ENCODE measurements around the gene ADGRA1.
"Not testable (repeated sequence)": the region's sequence is repeated elsewhere in the genome, so short reads cannot be mapped to it uniquely, and the experiment has no call there.

ADGRA1 gene

DNA sequence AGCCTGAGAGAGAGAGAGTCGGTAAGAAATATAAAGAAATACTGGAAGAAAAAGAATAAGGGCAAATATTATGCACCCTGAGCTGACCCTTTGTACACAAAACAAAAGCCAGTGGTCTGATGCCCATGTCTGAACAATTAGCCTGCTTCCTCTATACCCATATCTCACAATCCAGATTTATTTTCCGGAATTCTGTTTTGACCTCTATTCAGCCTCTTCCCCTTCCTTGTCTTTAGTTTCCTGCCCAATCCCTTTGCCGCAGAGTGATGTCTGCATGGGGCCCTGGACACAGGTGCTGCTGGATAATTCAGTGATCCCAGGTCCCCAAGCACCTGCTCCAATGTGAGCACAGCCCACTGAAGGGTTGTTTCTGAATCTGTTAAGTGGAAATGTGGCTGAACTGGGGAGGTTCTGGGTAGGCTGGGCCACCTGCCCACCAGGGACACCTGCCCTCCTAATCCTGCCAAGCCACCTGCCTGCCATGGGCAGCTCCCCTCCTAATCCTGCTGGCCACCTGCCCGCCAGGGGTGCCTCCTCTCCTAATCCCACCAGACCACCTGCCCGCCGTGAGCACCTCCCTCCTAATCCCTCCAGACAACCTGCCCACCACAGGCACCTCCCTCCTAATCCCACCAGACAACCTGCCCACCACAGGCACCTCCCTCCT is 23.0 kb downstream of the ADGRA1 start:
- no peak overlapping the region for H2AK5ac ChIP-seq (ENCODE audit: low read length)
- no peak overlapping the region for H3K4me2 ChIP-seq (ENCODE audit: low read length)
- no peak overlapping the region for H2BK5ac ChIP-seq (ENCODE audit: low read depth, low read length, poor library complexity)
- no peak overlapping the region for H2AFZ ChIP-seq (ENCODE audit: insufficient read depth, low read length, poor library complexity)
- peaks cover 41% of the 10 kb centered on the region for H3K9me3 ChIP-seq (ENCODE audit: insufficient read depth, low read depth, low read length)
- peaks cover 4% of the 10 kb centered on the region for H3K27me3 ChIP-seq (ENCODE audit: insufficient read depth, low read length)
- no peak overlapping the region for H3K27ac ChIP-seq (ENCODE audit: low read depth, low read length)
- no peak overlapping the region for H4K12ac ChIP-seq (ENCODE audit: low read depth, low read length)
- no peak overlapping the region for H3K18ac ChIP-seq (ENCODE audit: low read length)
- DNase-seq: no peak
- H3K36me3 ChIP-seq (ENCODE audit: control insufficient read depth in 1 of 2, insufficient read depth in 2 of 2, low read length in 2 of 2): no peaks in the 10 kb centered on the region
- H3K4ac ChIP-seq (ENCODE audit: low read depth, low read length): no peak overlapping the region
- H2BK120ac ChIP-seq (ENCODE audit: insufficient read depth, low read length, poor library complexity): no peak overlapping the region
- H3K79me2 ChIP-seq (ENCODE audit: control insufficient read depth, insufficient read depth, low read length, poor library complexity): no peaks in the 10 kb centered on the region
- H3K14ac ChIP-seq (ENCODE audit: low read length): no peak overlapping the region
- H3K4me1 ChIP-seq (ENCODE audit: control insufficient read depth in 1 of 2, insufficient read depth in 2 of 2, low read length in 2 of 2): no peaks in the 10 kb centered on the region
- no peak overlapping the region for H4K91ac ChIP-seq (ENCODE audit: low read depth, low read length)
- H3K9ac ChIP-seq (ENCODE audit: low read length): no peak overlapping the region
- no peak overlapping the region for H4K8ac ChIP-seq (ENCODE audit: low read depth, low read length)
- no CpG with 5 or more reads among the region's 6 CpGs for WGBS (ENCODE audit: extremely low coverage, insufficient coverage, insufficient read length)
- no peak overlapping the region for H2BK12ac ChIP-seq (ENCODE audit: low read length)
- no peak overlapping the region for H3K23ac ChIP-seq (ENCODE audit: low read length)
- no peak overlapping the region for H3K4me3 ChIP-seq (ENCODE audit: low read depth, low read length)
- H3K79me1 ChIP-seq (ENCODE audit: low read length): no peaks in the 10 kb centered on the region

DNA sequence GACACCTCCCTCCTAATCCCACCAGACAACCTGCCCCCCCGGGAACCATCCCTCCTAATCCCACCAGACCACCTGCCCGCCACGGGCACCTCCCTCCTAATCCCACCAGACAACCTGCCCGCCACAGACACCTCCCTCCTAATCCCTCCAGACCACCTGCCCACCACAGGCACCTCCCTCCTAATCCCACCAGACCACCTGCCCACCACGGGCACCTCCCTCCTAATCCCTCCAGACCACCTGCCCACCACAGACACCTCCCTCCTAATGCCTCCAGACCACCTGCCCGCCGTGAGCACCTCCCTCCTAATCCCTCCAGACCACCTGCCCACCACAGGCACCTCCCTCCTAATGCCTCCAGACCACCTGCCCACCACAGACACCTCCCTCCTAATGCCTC is 23.9 kb downstream of the ADGRA1 start:
- H3K14ac ChIP-seq (ENCODE audit: low read length); H3K18ac ChIP-seq (ENCODE audit: low read length); H3K23ac ChIP-seq (ENCODE audit: low read length); H2AFZ ChIP-seq (ENCODE audit: insufficient read depth, low read length, poor library complexity); H3K79me1 ChIP-seq (ENCODE audit: low read length); H3K27ac ChIP-seq (ENCODE audit: low read depth, low read length); H3K36me3 ChIP-seq (ENCODE audit: control insufficient read depth in 1 of 2, insufficient read depth in 2 of 2, low read length in 2 of 2); H3K79me2 ChIP-seq (ENCODE audit: control insufficient read depth, insufficient read depth, low read length, poor library complexity); H3K4ac ChIP-seq (ENCODE audit: low read depth, low read length); H2BK12ac ChIP-seq (ENCODE audit: low read length); DNase-seq; H3K4me3 ChIP-seq (ENCODE audit: low read depth, low read length); H2BK5ac ChIP-seq (ENCODE audit: low read depth, low read length, poor library complexity); H3K4me2 ChIP-seq (ENCODE audit: low read length); H4K8ac ChIP-seq (ENCODE audit: low read depth, low read length); H3K4me1 ChIP-seq (ENCODE audit: control insufficient read depth in 1 of 2, insufficient read depth in 2 of 2, low read length in 2 of 2); H2AK5ac ChIP-seq (ENCODE audit: low read length); H4K91ac ChIP-seq (ENCODE audit: low read depth, low read length); H2BK120ac ChIP-seq (ENCODE audit: insufficient read depth, low read length, poor library complexity); H3K27me3 ChIP-seq (ENCODE audit: insufficient read depth, low read length); H3K9ac ChIP-seq (ENCODE audit: low read length); H4K12ac ChIP-seq (ENCODE audit: low read depth, low read length): not testable (repeated sequence)
- WGBS (ENCODE audit: extremely low coverage, insufficient coverage, insufficient read length): no CpG with 5 or more reads among the region's 7 CpGs
- H3K9me3 ChIP-seq (ENCODE audit: insufficient read depth, low read depth, low read length): peaks cover 38% of the 10 kb centered on the region

DNA sequence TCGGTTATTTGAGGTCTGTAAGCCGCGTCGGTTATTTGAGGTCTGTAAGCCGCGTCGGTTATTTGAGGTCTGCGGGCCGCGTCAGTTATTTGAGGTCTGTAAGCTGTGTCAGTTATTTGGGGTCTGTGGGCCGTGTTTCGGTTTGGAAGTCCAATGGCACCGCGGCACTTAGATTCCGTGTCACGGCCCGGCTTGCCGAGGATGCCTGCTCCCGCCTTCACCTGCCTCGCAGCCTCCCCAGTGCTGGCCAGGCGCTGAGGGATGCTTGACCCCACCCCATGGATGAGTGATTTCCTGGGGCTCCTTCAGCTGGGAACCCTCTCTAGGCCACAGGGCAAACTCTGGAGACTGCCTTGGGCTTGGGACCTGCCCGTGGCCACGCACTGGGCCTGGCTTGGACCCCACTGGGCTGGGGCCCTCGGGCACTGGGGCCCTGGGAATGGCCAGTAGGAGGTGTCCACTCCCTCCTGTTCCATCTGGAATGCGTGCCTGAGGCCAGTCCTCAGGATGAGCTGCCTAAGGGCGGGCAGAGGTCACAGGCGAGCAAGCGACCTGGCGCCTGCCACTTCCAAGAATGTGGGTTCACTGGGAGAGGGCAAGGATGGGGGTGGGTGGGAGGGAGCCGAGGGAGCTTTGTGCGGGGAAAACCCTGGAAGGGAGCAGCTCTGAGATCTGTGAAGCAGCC is 25.6 kb downstream of the ADGRA1 start:
- H3K9me3 ChIP-seq (ENCODE audit: insufficient read depth, low read depth, low read length): peaks cover 34% of the 10 kb centered on the region
- no peak overlapping the region for H3K18ac ChIP-seq (ENCODE audit: low read length)
- no peak overlapping the region for H3K9ac ChIP-seq (ENCODE audit: low read length)
- no peak overlapping the region for H4K91ac ChIP-seq (ENCODE audit: low read depth, low read length)
- H2AFZ ChIP-seq (ENCODE audit: insufficient read depth, low read length, poor library complexity): no peak overlapping the region
- H3K27me3 ChIP-seq (ENCODE audit: insufficient read depth, low read length): no peaks in the 10 kb centered on the region
- no peak overlapping the region for H2AK5ac ChIP-seq (ENCODE audit: low read length)
- no CpG with 5 or more reads among the region's 31 CpGs for WGBS (ENCODE audit: extremely low coverage, insufficient coverage, insufficient read length)
- no peak for DNase-seq
- no peaks in the 10 kb centered on the region for H3K79me1 ChIP-seq (ENCODE audit: low read length)
- H2BK12ac ChIP-seq (ENCODE audit: low read length): no peak overlapping the region
- H2BK120ac ChIP-seq (ENCODE audit: insufficient read depth, low read length, poor library complexity): no peak overlapping the region
- H3K14ac ChIP-seq (ENCODE audit: low read length): no peak overlapping the region
- H3K4ac ChIP-seq (ENCODE audit: low read depth, low read length): no peak overlapping the region
- H3K79me2 ChIP-seq (ENCODE audit: control insufficient read depth, insufficient read depth, low read length, poor library complexity): no peaks in the 10 kb centered on the region
- H4K8ac ChIP-seq (ENCODE audit: low read depth, low read length): no peak overlapping the region
- no peak overlapping the region for H3K23ac ChIP-seq (ENCODE audit: low read length)
- no peak overlapping the region for H3K4me2 ChIP-seq (ENCODE audit: low read length)
- no peak overlapping the region for H3K4me3 ChIP-seq (ENCODE audit: low read depth, low read length)
- H2BK5ac ChIP-seq (ENCODE audit: low read depth, low read length, poor library complexity): no peak overlapping the region
- no peak overlapping the region for H4K12ac ChIP-seq (ENCODE audit: low read depth, low read length)
- H3K36me3 ChIP-seq (ENCODE audit: control insufficient read depth in 1 of 2, insufficient read depth in 2 of 2, low read length in 2 of 2): no peaks in the 10 kb centered on the region
- H3K27ac ChIP-seq (ENCODE audit: low read depth, low read length): no peak overlapping the region
- H3K4me1 ChIP-seq (ENCODE audit: control insufficient read depth in 1 of 2, insufficient read depth in 2 of 2, low read length in 2 of 2): no peaks in the 10 kb centered on the region

DNA sequence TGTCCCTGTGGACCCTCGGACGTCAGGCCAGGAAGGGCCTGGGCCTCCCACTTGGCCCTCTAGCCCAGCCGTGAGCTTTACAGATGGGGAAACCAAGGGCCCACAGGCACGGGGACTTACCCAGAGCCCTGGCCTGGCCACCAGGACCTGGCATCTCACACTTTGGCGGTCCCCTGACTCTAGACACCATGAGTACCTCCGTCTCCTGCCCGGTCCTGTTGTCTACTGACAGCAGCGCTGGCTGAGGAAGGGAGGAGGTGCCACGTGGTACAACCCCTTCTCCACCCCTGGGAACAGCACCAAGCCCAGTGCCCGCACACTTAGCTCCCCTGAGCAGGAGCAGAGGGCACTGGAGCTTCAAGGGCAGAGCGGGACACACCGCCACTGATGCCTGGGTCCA is 26.1 kb downstream of the ADGRA1 start:
- Histone ChIP-seq H3K79me1 (ENCODE audit: low read length) (no peaks in the 10 kb centered on the region), H3K9ac (ENCODE audit: low read length) (no peak overlapping the region), H2BK5ac (ENCODE audit: low read depth, low read length, poor library complexity) (no peak overlapping the region), H4K91ac (ENCODE audit: low read depth, low read length) (no peak overlapping the region), H3K27ac (ENCODE audit: low read depth, low read length) (no peak overlapping the region), H3K4me2 (ENCODE audit: low read length) (no peak overlapping the region), H3K14ac (ENCODE audit: low read length) (no peak overlapping the region), H3K4me1 (ENCODE audit: control insufficient read depth in 1 of 2, insufficient read depth in 2 of 2, low read length in 2 of 2) (no peaks in the 10 kb centered on the region), H3K27me3 (ENCODE audit: insufficient read depth, low read length) (no peaks in the 10 kb centered on the region), H3K9me3 (ENCODE audit: insufficient read depth, low read depth, low read length) (peaks cover 30% of the 10 kb centered on the region), H2AFZ (ENCODE audit: insufficient read depth, low read length, poor library complexity) (no peak overlapping the region), H2BK120ac (ENCODE audit: insufficient read depth, low read length, poor library complexity) (no peak overlapping the region), H3K79me2 (ENCODE audit: control insufficient read depth, insufficient read depth, low read length, poor library complexity) (no peaks in the 10 kb centered on the region), H2BK12ac (ENCODE audit: low read length) (no peak overlapping the region), H3K4me3 (ENCODE audit: low read depth, low read length) (no peak overlapping the region), H2AK5ac (ENCODE audit: low read length) (no peak overlapping the region), H4K12ac (ENCODE audit: low read depth, low read length) (no peak overlapping the region), H3K4ac (ENCODE audit: low read depth, low read length) (no peak overlapping the region), H4K8ac (ENCODE audit: low read depth, low read length) (no peak overlapping the region), H3K36me3 (ENCODE audit: control insufficient read depth in 1 of 2, insufficient read depth in 2 of 2, low read length in 2 of 2) (no peaks in the 10 kb centered on the region), H3K18ac (ENCODE audit: low read length) (no peak overlapping the region), H3K23ac (ENCODE audit: low read length) (no peak overlapping the region)
- WGBS (ENCODE audit: extremely low coverage, insufficient coverage, insufficient read length): no CpG with 5 or more reads among the region's 12 CpGs
- DNase-seq: no peak

All from trophoblast cell (in vitro differentiated cells and primary cell).